ENCODE data around the gene FXN.

- no peak for TF ChIP-seq POLR2AphosphoS5 (IDR thresholded peaks at IDR 0.05; ENCODE audit: low read depth, low read length)
- TF ChIP-seq POLR2A (IDR thresholded peaks at IDR 0.05; ENCODE audit: low read depth, low read length): no peak
Measured at GRCh38 chr9:68995776-68996175, 39.8 kb upstream of the FXN start.
